Middle frontal gyrus (tissue), 1 donor: Measurements from ENCODE around the gene BCCIP.

Source experiments
- DNase-seq: peaks from one replicate; pipeline ENCODE4 v3.0.0-alpha.2; 2015; ENCODE audit warnings: low spot score; ENCODE audit errors: extremely low spot score

Gene BCCIP

GRCh38 chr10:125883211-125883610 lies 59.9 kb downstream of the BCCIP start:
- no peak for DNase-seq
